A673 (cell line): Measurements from ENCODE around the gene PRR22. TPM values are rescaled to one million over a fixed set of nuclear protein-coding genes. Genes with fewer than 3 reads are reported as not detected.

Experiments
- BruUV-seq: library from RNA; stranded (reverse); fragments of 400-500 nt; replicated peaks from 2 replicates; lab custom pipeline; 2021; lab: Mats Ljungman, UMichigan
- CTCF ChIA-PET: fragments of 300-600 bp; sonication (Branson Sonifier 250); formaldehyde crosslinking; loops from one replicate; lab custom pipeline; 2022; ENCODE audit warnings: antibody characterized with exemption; lab: Charles Lee
- POLR2A ChIA-PET: fragments of 300-600 bp; sonication (Branson Sonifier 250); formaldehyde crosslinking; loops from one replicate; lab custom pipeline; 2022; ENCODE audit warnings: antibody characterized with exemption; ENCODE audit not compliant: low non-redundant PET; lab: Charles Lee
- DNase-seq: peaks from one replicate; pipeline ENCODE4 v3.0.0-alpha.2; 2015; ENCODE audit warnings: low spot score
- H3K27ac ChIP-seq: fragments of 200-600 bp; sonication (generic); 2 replicates; pipeline ENCODE4 v1.5.1; 2016; ENCODE audit warnings: mixed run types, low read depth, mild to moderate bottlenecking, mixed read lengths, antibody characterized with exemption, low read length; ENCODE audit not compliant: poor library complexity, severe bottlenecking
- H3K27me3 ChIP-seq: fragments of 200-600 bp; sonication (generic); replicated peaks from 2 replicates; pipeline ENCODE4 v1.6.1; 2017; ENCODE audit warnings: mixed run types, low read depth, mild to moderate bottlenecking, mixed read lengths, antibody characterized with exemption, low read length; ENCODE audit not compliant: insufficient read depth, poor library complexity
- H3K36me3 ChIP-seq: fragments of 200-600 bp; sonication (generic); 2 replicates; pipeline ENCODE4 v1.6.1; 2016; ENCODE audit warnings: mixed run types, mild to moderate bottlenecking, mixed read lengths, antibody characterized with exemption, low read length; ENCODE audit not compliant: insufficient read depth, poor library complexity, severe bottlenecking
- H3K4me1 ChIP-seq: fragments of 200-600 bp; sonication (generic); 2 replicates; pipeline ENCODE4 v1.6.1; 2017; ENCODE audit warnings: mixed run types, mild to moderate bottlenecking, mixed read lengths, antibody characterized with exemption, low read length; ENCODE audit not compliant: insufficient read depth, poor library complexity, severe bottlenecking
- H3K4me3 ChIP-seq: fragments of 200-600 bp; sonication (generic); 2 replicates; pipeline ENCODE4 v1.5.1; 2016; ENCODE audit warnings: low read depth, mixed run types, mild to moderate bottlenecking, mixed read lengths, low read length; ENCODE audit not compliant: poor library complexity, severe bottlenecking
- H3K9me3 ChIP-seq: fragments of 200-600 bp; sonication (generic); 2 replicates; pipeline ENCODE4 v1.6.1; 2016; ENCODE audit warnings: mixed run types, low read depth, mild to moderate bottlenecking, mixed read lengths, antibody characterized with exemption, low read length; ENCODE audit not compliant: poor library complexity, severe bottlenecking
- EZH2 ChIP-seq: fragments of 200-600 bp; sonication (generic); IDR thresholded peaks from 2 replicates; pipeline ENCODE4 v1.6.1; 2017; ENCODE audit warnings: borderline replicate concordance, low read depth, mild to moderate bottlenecking, mixed read lengths, antibody characterized with exemption, low read length; ENCODE audit not compliant: poor library complexity, severe bottlenecking
- intact Hi-C: fragments of 100-400 bp; cut with micrococcal nuclease; formaldehyde crosslinking; loops from one replicate; pipeline ENCODE4 v1.10.0; 2022; ENCODE audit not compliant: unreplicated experiment
- total RNA-seq: library from RNA; stranded (reverse); gene quantifications from 2 replicates; pipeline ENCODE4 v1.2.3, GENCODE V29; 2021
- TF ChIP-seq, protein P1 (sequence below): fragments of 300-800, 200-600 bp; sonication (generic); conservative IDR thresholded peaks from 2 replicates; pipeline ENCODE4 v1.5.1; 2017; ENCODE audit warnings: low read depth, mild to moderate bottlenecking, antibody characterized with exemption, low read length, moderate library complexity, mixed read lengths

The PRR22 gene
- total RNA-seq, 1 experiment from 2014 or later = 8.2 TPM

DNA sequence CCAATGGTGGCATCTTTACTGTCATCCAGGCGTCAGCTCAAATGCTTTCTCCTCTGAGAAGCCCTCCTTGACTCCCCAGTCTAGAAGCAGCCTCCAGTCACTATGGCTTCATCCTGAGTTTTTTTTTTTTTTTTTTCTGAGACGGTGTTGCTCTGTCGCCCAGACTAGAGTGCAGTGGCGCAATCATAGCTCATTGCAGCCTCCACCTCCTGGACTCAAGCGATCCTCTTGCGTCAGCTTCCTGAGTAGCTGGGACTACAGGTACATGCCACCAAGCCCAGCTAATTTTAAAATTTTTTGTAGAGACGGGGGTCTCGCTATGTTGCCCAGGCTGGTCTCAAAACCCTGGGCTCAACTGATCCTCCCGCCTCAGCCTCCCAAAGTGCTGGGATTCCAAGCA, 24.5 kb upstream of the PRR22 start:
- no TSS peak for BruUV-seq
- DNase-seq = no peak
- Histone ChIP-seq H3K27ac (no peak overlapping the region), H3K27me3 (no peaks in the 10 kb centered on the region), H3K4me3 (no peak overlapping the region), H3K36me3 (no peaks in the 10 kb centered on the region), H3K9me3 (no peaks in the 10 kb centered on the region), H3K4me1 (peaks cover 16% of the 10 kb centered on the region)
- ChIA-PET CTCF (interaction anchor here (0.7 kb wide), 1 partner anchor 31 kb away, joined by 4 read pairs; no protein-coding TSS in a partner anchor), POLR2A (no interaction called here)
- intact Hi-C loops = no loop called here
- TF ChIP-seq, protein P1, sequence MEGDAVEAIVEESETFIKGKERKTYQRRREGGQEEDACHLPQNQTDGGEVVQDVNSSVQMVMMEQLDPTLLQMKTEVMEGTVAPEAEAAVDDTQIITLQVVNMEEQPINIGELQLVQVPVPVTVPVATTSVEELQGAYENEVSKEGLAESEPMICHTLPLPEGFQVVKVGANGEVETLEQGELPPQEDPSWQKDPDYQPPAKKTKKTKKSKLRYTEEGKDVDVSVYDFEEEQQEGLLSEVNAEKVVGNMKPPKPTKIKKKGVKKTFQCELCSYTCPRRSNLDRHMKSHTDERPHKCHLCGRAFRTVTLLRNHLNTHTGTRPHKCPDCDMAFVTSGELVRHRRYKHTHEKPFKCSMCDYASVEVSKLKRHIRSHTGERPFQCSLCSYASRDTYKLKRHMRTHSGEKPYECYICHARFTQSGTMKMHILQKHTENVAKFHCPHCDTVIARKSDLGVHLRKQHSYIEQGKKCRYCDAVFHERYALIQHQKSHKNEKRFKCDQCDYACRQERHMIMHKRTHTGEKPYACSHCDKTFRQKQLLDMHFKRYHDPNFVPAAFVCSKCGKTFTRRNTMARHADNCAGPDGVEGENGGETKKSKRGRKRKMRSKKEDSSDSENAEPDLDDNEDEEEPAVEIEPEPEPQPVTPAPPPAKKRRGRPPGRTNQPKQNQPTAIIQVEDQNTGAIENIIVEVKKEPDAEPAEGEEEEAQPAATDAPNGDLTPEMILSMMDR = no peak
- no peak for TF ChIP-seq EZH2

DNA sequence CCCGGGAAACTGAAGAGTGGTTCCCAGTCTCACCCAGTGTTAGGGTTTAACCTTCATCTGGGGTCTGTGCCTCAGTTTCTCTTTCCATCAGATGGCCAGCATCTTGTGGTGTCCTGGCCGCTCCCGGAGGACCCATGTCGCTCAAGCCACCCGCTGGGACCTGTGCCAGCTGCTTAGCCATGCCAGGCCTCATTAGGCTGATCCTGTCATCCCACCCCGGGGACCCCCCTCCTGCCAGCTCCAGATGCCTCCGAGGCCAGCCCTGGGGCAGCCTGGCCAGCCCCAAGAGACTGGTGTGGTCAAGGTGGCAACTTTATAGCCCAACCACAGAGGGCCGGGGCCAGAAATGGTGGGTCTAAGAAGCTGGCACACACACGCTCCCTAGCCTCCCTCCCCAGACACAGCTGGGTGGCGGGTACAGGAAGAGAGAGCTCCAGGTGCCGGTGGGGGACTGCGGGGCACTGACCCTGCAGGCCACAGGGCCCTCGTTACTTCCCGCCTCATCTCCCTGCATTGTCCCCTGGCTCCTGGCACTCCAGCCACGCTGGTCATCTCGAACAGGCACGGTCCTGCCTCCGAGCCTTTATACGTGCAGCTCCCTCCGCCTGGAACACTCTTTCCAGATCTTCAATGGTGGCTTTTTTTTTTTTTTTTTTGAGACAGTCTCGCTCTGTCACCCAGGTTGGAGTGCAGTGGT, 23.7 kb upstream of the PRR22 start:
- no peaks in the 10 kb centered on the region for H3K27me3 ChIP-seq
- no peak for TF ChIP-seq EZH2
- TF ChIP-seq, protein P1 = no peak
- H3K27ac ChIP-seq = no peak overlapping the region
- no peak for DNase-seq
- no peaks in the 10 kb centered on the region for H3K36me3 ChIP-seq
- no peak overlapping the region for H3K4me3 ChIP-seq
- ChIA-PET CTCF (interaction anchor here (0.7 kb wide), 1 partner anchor 31 kb away, joined by 4 read pairs; no protein-coding TSS in a partner anchor), POLR2A (no interaction called here)
- peaks cover 21% of the 10 kb centered on the region for H3K4me1 ChIP-seq
- no peaks in the 10 kb centered on the region for H3K9me3 ChIP-seq
- intact Hi-C loops = no loop called here
- BruUV-seq = no TSS peak

- no peaks in the 10 kb centered on the region for H3K27me3 ChIP-seq
- H3K4me1 ChIP-seq = peaks cover 30% of the 10 kb centered on the region
- intact Hi-C loops = no loop called here
- BruUV-seq = no TSS peak
- CTCF ChIA-PET = no interaction called here
- no peak overlapping the region for H3K4me3 ChIP-seq
- no peaks in the 10 kb centered on the region for H3K9me3 ChIP-seq
- H3K36me3 ChIP-seq = no peaks in the 10 kb centered on the region
- POLR2A ChIA-PET = no interaction called here
- no peak for DNase-seq
- TF ChIP-seq, protein P1 = no peak
- TF ChIP-seq EZH2 = no peak
- H3K27ac ChIP-seq = no peak overlapping the region
Observed at GRCh38 chr19:5806905-5807304, 22.4 kb upstream of the PRR22 start.
